Measurements from ENCODE around the gene SYT6. TPM values are rescaled to one million over a fixed set of nuclear protein-coding genes. Genes with fewer than 3 reads are reported as not detected.

SYT6 gene
- total and polyA plus RNA-seq, 2 of the 13 experiments (the other 11 are each of a cell fraction or from before 2014, with no cell fraction given) = not detected

GRCh38 chr1:114181356-114181755, 27.7 kb upstream of the SYT6 start:
- ATAC-seq = no peak
- H3K4me3 ChIP-seq (replicated peaks in 1 of 3; ENCODE audit: insufficient read depth in 1 of 3, low read depth in 2 of 3, low read length in 3 of 3) = no peak overlapping the region
- no peaks in the 10 kb centered on the region for H3K9me3 ChIP-seq (ENCODE audit: low read length)
- TF ChIP-seq ZNF841 (CRISPR knock-in tag; IDR thresholded peaks at IDR 0.05; ENCODE audit: borderline replicate concordance) (no peak), ZHX1 (CRISPR knock-in tag; IDR thresholded peaks at IDR 0.05; ENCODE audit: low read depth) (no peak), ZNF567 (CRISPR knock-in tag; IDR thresholded peaks at IDR 0.05; ENCODE audit: borderline replicate concordance) (no peak), KDM4B (CRISPR knock-in tag; IDR thresholded peaks at IDR 0.05) (no peak), ZNF746 (CRISPR knock-in tag; IDR thresholded peaks at IDR 0.05) (no peak), ZNF615 (CRISPR knock-in tag; IDR thresholded peaks at IDR 0.05; ENCODE audit: borderline replicate concordance) (no peak), MEF2D (CRISPR knock-in tag; IDR thresholded peaks at IDR 0.05) (no peak), HNRNPL (IDR thresholded peaks at IDR 0.05; ENCODE audit: low read depth, low read length) (no peak), SMAD1 (CRISPR knock-in tag; IDR thresholded peaks at IDR 0.05; ENCODE audit: borderline replicate concordance, low read depth) (no peak), ARID5B (CRISPR knock-in tag; IDR thresholded peaks at IDR 0.05) (no peak), FOXM1 (CRISPR knock-in tag; IDR thresholded peaks at IDR 0.05) (no peak), ZNF780A (CRISPR knock-in tag; IDR thresholded peaks at IDR 0.05) (no peak)
- no peaks in the 10 kb centered on the region for H4K20me1 ChIP-seq (ENCODE audit: insufficient read depth, low read length)
- FAIRE-seq = no peak
- in situ Hi-C loops (cut with HindIII; ENCODE audit: extremely low pct_ligation_motif_present, low pct_unique_long_range_greater_than_20kb) = no loop called here
- intact Hi-C loops (cut with micrococcal nuclease; ENCODE audit: unreplicated experiment) = no loop called here
- H3K9ac ChIP-seq (ENCODE audit: insufficient read depth, low read depth, low read length) = no peak overlapping the region
- no peak overlapping the region for H3K27ac ChIP-seq (ENCODE audit: extremely low read length, insufficient read depth, low read length)
- 61% methylated on average over 4 of the region's 4 CpGs for WGBS (ENCODE audit: low lambda C conversion rate)
- POLR2A ChIA-PET = no interaction called here
- H3K79me2 ChIP-seq (ENCODE audit: insufficient read depth, low read length) = no peaks in the 10 kb centered on the region
- H3K4me2 ChIP-seq (ENCODE audit: low read depth, low read length) = no peak overlapping the region
- H3K36me3 ChIP-seq (replicated peaks in 1 of 2; ENCODE audit: control insufficient read depth in 1 of 2, insufficient read depth in 2 of 2, low read length in 2 of 2) = no peaks in the 10 kb centered on the region
- BruUV-seq (replicated peaks) = no TSS peak
- peaks cover 6% of the 10 kb centered on the region; the same call in 1 of the 2 replicates for H3K4me1 ChIP-seq (ENCODE audit: insufficient read depth, low read length)
- CTCF ChIA-PET (ENCODE audit: low intra/inter-chr PET ratio, low total read pairs) = no interaction called here
- H3K27me3 ChIP-seq (ENCODE audit: control insufficient read depth in 1 of 2, insufficient read depth in 2 of 2, low read length in 2 of 2) = no peaks in the 10 kb centered on the region; a peak in 1 of 5 replicates
- DNase-seq (ENCODE audit: low spot score) = no peak
- no peak overlapping the region for H2AFZ ChIP-seq (ENCODE audit: low read length)

Measured in HepG2 (cell line).